ENCODE measurements around the gene KLHL26.
A peak's percentile ranks its signal among the peaks of the same experiment; 100 is the strongest.

Gene KLHL26

DNA sequence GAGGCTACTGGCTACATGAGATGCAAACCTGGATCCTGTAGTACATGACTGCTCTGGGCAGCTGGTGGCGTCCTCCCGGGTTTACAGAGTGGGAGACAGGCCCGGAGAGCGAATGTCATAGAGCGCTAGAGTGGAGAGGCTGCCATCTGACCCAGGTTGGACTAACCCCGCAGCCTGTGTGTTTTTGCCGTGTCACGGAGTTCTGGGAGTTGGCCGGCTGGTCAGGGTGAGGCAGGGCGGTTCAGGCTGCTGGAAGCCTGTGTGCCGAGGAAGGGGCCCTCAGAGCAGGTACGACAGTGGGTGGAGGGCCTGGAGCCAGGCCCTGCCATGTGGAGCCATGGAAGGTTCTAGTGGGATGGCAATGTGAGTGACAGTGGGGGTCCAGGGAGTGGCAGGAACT lies 59.2 kb downstream of the KLHL26 start:
- DNase-seq, result no peak

DNA sequence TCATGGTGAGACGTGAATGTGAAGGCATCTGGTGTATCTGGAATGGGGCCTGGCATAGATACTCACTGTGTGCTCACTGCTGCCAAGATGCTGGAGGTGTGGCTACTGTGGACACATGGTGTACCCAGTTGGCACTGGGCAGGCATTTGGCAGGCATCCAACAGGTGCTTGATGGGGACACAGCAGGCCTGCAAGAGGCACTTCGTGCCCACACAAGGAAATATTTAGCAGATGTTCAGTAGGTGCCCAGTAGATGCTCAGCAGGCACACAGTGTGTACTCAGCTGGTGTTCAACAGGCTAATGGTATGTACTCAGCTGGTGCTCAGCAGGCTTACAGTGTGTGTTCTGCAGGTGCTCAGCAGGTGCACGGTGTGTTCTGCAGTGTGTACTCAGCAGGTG lies 60.9 kb downstream of the KLHL26 start:
- no peak for DNase-seq

DNA sequence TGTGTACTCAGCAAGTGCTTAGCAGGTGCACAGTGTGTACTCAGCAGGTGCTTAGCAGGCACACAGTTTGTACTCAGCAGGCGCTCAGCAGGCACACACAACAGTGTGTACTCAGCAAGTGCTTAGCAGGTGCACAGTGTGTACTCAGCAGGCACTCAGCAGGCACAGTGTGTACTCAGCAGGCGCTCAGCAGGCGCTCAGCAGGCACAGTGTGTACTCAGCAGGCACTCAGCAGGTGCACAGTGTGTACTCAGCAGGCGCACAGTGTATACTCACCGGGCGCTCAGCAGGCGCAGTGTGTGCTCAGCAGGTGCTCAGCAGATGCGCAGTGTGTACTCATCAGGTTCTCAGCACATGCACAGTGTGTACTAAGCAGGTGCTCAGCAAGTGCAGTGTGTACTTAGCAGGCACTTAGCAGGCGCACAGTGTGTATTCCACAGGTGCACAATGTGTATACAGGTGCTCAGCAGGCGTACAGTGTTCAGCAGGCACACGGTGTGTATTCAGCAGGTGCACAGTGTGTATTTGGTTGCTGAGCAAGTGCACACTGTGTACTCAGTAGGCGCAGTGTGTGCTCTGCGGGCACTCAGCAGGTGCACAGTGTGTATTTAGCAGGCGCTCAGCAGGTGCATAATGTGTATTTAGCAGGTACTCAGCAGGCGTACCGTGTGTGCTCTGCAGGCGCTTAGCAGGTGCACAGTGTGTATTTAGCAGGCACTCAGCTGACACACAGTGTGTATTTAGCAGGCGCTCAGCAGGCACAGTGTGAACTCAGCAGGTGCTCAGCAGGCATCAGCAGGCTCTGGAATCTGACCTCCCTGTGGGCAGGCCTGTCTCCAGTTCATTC lies 61.7 kb downstream of the KLHL26 start:
- DNase-seq, result no peak

DNA sequence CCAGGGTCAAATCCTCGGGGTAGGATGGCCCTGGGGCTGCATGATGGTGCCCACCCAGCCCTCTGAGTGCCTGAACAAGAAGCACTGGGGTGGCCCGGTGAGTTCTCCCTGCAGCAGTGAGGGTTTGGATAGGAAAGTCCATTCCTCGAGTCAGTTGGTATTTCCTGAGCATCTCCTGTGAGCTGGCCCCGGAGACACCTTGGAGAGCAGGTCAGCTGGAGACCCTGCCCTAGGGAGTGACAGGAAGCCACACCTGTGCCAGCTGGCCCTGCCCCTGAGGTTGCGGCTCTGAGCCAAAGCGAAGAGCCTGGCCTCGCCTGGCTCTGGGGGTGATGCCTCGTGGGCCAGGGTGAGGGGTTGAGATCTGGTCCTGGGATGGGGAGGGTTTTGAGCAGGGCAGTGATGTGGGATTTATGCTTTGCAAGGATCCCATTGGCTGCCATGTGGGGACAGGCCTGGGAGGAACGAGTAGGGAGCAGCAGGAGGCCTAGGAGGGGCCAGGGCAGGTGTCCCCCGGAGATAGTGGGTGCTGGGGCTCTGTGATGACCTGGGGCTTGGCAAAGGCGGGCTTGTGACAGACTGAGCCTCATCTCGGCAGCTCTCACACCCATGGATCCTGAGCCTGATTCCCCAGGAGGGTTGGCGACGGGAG lies 62.7 kb downstream of the KLHL26 start:
- DNase-seq, result no peak

DNA sequence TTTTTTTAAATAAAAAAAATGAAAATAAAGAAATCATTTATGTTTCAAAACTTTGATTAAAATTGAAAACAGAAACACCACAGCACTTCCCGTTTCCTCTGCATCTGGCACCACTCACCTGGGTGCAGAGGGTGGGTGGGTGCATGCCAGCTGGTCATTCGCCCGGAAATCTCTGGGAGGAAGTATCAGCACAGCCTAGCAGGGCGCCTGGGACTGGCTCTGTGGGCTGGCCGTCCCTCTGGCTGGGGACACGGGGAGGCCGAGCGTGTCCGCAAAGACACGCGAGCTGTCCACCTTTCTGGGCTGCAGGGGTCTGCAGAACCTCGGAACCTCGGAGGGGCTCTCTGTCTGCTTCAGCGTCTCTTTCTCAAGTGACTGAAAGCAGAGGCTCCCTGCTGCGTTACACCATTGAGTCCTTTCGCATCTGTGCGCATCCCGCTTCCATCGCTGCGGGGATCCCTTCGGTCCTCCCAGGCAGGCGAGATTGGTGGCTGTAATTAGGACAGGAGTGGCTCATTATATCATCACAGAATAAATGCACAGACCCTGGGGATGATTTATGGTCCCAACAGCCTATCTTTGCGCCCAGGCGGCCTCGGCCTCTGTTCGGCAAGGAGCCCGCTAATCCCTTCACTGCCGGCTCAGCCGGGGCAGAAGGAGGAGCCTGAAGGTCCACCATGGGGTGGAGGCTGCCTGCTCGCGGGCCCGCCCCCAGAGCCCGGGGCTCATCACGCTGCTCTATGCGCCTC lies 63.8 kb downstream of the KLHL26 start:
- DNase-seq, result peak; percentile 90

DNA sequence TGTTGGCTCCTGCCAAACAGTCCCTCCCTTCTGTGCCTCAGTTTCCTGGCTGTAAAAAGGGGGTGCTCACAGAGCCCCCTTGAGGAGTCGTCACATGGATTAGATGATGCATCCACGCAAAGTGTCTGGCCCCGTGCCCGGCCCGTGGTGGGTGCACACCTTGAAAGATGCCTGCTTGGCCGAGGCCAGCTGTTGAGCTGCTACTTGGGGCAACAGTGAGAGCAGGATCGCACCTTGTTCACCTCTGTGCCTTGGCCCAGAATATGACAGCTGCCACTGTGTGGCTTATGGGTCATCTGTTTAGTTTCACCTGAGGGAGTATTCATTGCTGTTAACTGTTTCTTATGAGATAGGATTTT lies 64.4 kb downstream of the KLHL26 start:
- DNase-seq, result no peak

DNA sequence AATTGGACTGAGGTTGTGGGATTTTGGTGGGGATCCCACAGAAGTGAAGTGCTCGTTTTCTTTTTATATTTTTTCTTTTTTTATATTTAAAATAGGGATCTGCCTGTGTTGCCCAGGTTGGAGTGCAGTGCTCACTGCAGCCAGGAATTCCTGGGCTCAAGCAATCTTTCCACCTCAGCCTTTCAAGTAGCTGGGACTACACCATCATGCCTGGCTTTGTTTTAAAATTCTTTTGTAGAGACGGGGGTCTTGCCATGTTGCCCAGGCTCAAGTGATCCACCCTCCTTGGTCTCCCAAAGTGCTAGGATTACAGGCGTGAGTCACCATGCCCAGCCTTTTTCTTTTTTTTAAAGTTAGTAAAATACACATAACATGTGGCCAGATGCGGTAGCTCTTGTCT lies 67.2 kb downstream of the KLHL26 start:
- no peak for DNase-seq

DNA sequence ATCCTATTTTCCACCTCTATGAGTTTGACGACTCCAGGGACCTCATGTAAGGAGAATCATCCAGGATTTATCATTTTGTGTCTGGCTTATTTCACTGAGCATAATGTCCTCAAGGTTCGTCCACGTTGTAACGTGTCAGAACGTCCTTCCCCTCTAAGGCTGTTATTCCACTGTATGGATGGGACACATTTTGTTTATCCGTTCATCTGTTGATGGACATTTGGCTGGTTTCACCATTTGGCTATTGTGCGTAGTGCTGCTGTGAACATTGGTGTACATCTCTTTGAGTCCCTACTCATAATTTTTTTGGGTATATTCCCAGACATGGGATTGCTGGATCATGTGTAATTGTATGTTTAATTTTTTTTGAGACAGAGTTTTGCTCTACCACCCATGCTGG lies 68.1 kb downstream of the KLHL26 start:
- peak; percentile 41 for DNase-seq

DNA sequence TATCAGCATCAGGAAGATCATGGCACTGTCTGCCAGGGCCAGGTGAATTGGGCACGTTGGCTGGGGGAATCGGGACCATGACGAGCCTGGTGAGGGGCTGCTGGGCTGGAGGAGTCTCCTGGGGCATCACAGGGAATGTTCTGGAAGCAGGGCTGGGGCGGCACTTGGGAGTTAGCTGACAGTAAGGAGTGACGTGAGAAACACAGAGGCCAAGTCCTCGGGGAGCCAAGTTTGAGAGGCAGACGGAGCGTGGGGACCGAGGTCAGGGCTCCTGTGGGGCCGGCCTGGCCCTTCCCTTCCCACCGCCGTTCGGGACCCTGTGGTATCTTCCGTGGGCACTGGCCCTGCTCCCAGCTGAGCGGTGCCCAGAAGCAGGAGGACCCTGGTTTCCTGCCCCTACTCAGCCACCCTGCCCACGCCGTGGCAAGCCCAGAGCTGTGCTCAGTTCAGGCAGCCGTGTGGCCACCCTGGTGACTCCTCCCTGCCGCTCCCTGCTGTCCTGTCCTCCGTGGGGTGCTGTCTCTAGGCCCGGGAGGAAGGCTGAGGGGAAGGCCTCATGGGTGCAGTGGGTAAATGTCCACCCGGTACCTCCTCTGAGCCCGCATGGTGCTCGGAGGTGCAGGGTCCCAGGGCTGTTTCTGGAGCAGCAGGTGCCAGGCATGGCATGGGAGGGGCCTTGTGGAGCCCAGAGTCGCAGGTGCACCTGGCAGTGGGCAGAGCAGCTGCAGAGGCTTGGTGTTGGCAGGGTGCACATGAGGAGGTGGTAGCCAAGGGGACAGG lies 71.8 kb downstream of the KLHL26 start:
- no peak for DNase-seq

DNA sequence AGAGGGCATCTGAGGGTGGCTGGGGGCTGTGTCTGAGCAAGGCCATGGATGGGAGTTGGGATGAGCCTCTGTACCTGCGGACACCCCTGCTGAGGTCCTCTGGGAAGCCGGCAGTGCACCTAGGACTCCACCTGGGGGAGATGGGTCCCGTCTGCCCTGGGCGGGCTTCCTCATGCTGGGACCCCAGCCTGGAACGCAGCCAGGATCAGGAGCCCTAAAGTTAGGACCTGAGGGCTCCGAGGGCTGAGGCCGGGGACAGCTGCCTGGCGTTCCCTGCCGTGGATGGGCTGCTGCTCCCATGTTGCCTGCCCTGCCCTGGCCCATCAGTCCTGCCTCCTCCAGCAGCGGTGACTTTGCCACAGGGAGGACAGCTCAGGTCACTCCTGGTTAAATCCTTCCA lies 72.7 kb downstream of the KLHL26 start:
- no peak for DNase-seq

DNA sequence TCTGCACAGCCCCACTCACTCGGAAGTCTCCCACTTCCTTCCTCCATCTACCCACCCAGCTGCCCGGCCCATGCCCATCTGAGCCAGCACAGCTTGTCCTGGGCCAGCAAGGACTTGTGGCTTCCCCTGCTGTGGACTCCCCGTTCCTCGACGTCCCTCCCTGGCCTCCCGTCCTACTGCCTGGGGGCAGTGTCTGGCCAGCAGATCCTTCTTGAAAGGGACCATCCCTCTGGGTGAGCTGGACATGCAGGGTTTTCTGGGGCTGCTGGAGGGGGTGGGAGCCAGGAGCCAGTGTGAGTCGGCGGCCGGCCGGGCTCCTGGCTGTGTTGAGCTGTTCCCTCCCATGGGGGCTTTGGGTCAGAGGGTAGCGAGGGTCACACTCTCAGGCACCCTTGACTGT lies 73.4 kb downstream of the KLHL26 start:
- DNase-seq, result no peak

DNA sequence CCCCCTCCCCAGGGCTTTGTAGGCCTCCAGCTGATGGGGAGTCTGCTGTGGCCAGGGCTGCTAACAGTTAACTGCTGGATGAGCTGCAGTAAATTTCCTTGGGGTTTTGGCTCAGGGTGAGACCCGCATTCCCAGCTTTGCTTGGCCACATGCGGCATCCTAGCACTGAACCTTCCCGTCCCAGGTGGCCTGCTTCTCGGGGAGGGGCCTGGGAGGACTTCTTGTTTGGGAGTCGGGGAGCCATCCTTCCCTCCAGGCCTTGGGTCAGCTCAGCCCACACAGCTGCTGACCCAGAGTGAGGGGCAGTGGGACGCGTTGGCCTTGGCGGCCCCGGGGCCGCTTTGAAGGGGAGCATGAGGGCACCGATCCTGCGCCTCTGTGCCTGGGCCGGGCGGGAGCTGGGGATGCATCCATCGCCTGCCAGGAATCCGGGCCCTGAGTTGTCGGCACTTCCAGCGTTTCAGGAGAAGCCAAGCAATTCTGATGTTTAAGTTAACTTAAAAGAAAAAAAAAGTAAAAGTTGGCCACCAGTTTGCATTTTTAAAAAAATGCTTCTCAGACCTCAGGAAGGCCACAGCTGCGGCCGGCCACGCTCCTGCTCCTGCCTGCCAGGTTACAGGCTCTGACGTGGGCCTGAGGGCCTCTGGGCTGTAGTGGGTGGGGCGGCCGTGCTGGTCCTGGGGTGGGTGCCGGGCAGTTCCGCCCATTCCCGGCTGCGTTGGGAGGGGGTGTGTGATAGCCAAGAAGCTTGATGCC lies 74.3 kb downstream of the KLHL26 start:
- DNase-seq, result peak; percentile 31

DNA sequence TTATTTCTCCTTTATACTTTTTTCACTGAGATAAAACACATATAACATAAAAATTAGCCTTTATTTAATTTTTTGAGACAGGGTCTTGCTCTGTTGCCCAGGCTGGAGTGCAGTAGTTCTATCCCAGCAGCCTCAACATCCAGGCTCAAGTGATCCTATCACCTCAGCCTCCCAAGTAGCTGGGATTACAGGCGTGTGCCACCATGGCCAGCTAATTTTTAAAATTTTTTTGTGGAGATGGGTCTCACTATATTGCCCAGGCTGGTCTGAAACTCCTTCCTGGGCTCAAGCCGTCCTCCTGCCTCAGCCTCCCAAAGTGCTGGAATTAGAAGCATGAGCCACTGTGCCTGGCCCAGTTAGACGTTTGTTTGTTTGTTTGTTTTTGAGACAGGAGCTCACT lies 75.1 kb downstream of the KLHL26 start:
- no peak for DNase-seq

DNA sequence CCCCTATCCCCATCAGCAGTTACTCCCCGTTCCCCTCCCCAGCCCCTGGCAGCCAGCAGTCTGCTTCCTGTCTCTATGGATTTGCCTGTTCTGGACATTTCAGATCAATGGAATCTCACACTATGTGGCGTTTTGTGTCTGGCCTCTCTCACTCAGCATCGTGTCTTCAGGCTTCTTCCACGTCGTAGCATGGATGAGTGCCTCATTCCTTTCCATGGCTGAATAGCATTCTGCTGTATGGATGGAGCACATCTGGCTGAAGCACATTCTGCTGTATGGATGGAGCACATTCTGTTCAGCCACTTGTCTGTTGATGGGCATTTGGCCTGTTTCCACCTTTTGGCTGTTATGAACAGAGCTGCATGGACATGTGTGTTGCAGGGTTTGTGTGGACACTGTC lies 76.2 kb downstream of the KLHL26 start:
- peak; percentile 77 for DNase-seq

DNA sequence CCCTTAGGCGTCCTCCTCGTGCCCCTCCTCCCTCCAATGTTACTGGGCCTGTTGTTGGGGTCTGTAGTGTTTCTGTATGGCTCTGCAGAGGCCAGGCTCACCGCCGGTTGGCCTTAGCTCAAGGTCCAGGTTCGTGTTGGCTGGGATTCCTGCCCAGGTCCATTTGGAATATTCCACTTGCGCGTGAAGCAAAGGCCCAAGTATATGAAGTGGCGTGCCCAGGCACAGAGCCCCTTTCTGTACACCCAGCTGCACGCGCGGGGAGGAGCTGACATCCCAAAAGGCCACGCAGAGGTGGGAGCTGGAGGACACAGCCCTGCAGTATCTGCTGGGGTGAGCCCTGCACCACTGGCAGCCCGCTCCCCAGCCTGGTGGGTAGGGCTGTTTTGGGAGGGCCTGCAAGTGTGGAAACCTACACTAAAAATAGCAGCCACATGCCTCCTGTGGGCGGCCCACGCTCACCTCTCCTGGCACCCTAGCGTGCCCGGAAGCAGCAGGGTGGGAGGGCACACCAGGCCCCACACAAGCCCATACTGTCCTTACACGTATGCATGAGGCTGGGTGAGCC lies 76.8 kb downstream of the KLHL26 start:
- no peak for DNase-seq

DNA sequence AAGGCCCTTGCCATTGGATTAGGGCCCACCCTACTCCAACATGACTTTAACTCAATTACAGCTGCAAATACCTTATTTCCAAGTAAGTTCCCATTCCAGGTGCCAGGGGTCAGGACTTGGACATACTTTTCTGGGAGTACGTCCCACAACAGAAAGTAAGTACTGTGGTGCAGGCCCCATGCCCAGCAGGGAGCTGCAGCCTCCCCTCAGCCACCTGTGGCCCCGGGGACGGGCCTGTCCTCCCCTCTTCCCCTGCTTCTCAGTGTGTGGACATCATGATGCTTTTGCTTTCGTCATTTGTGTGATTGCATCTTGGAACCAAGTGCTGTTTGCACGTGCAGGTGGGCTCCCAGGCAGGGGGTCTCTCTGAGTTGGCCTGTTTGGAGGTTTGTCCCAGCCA lies 78.6 kb downstream of the KLHL26 start:
- no peak for DNase-seq

DNA sequence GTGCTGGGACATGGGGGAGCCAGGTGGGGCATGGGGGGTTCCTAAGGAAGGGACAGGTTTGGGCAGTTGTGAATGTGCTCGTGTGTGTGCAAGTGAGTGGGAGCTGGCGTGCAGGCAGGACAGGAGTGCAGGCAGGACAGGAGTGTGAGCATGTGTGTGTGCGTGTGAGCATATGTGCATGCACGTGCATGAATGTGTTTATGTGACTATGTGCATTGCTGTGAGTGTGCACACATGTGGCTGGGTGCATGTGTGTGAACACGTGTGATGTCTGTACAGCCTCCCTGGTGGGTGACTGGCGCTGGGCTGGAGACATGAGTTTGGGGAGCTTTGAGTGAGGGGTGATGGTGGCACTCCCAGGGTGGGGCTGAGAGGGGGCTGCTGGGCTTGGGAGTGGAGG lies 80.0 kb downstream of the KLHL26 start:
- DNase-seq, result no peak

DNA sequence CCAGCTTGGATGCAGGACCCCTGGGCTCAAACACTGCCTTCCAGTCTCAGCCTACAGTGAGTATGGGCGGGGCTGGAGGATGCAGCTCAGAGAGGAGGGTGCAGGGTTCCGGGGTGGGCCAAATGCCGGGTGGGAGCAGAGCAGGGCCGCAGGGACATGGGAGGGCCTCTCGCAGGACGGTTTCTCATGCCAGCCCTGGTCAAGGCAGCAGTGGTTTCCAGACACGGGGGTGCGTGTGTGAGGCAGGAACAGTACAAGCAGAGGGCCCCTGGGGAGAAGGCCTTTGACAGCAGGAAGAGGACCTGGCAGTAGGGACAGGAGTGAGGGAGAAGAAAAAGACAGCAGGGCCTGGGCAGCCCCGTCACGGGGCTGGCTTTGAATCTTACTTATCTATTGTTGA lies 80.8 kb downstream of the KLHL26 start:
- DNase-seq, result no peak

DNA sequence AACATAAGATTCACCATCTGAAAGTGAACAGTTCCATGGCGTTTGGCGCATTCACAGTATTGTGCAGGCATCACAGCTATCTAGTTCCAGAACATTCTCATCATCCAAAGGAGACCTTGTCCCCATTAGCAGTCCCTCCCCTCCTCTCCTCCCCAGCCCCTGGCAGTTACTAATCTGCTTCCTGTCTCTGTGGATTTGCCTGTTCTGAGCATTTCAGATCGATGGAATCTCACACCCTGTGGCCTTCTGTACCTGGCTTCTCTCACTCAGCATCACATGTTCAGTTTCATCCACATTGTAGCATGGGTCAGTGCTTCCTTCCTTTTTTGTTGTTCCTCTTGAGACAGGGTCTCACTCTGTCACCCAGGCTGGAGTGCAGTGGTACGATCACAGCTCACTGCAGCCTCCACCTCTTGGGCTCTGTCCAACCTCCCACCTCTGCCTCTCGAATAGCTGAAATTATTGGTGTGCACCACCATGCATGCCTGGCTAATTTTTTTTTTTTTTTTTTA lies 81.2 kb downstream of the KLHL26 start:
- DNase-seq, result no peak

DNA sequence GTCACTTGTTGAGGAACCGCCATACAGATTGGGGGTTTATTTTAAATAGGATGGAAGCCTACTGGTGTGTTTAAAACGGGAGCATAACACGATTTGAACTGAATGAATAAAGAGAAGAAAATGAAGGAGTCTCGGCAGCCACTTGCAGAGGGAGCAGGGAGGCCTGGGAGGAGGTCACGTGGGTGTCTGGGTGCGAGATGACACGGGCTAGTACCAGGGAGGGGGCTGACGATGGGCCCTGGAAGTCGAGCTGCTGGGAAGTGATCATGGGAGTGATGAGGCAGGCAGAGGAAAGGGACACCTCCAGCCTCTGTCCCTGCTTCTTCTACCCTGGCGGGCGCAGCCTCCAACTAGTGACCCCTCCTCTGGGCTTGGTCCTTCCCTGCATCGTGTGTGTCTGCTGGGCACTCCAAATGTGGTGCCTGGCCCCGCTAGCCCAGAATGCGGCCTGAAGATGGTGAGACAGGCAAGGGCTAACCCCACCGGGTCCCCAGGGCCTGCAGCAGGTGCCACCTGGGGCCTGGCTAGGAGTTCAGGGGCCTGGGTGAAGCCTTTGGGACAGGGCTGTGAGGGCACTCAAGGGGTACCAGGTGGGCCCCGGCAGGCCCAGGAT lies 82.1 kb downstream of the KLHL26 start:
- no peak for DNase-seq

DNA sequence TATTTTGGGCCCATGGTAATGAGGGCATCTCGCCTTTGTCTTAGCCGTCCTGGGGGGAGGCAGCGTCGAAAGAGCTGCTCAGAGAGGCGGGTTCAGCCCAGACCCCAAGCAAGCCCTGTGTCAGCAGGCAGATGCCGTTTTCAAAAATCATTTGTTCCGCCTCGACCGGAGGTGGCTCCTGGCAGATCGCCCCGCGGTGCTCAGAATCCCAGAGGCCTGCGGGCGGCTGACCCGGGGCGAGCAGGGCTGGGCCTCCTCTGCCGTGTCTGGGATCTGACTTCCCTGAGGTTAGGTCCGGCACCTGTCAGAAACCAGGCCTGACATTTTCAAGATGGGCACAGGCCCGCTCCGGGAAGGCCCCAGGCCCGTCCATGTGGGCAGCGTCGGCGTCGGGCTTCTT lies 82.7 kb downstream of the KLHL26 start:
- no peak for DNase-seq
